Tibial artery (tissue), 4 donors: ENCODE data around the gene ACTL6B.

Experiments used
- DNase-seq, 2 donors: peaks; one replicate each; pipeline ENCODE4 v3.0.0-alpha.2; 2019
- H3K27ac ChIP-seq, 2 donors: fragments of 200-600 bp; sonication (generic) in 1 of 2; 1 replicate in 1 of 2; 2 replicates in 1 of 2; pipeline ENCODE4 v1.5.1; 2018 to 2019; ENCODE audit warnings: mild to moderate bottlenecking in 1 of 2
- H3K27me3 ChIP-seq, 2 donors: fragments of 200-600 bp; sonication (generic) in 1 of 2; one replicate each; pipeline versions ENCODE4 v1.5.1 to v1.6.0; 2016 to 2019
- H3K36me3 ChIP-seq, 3 donors: fragments of 200-600 bp; sonication (generic) in 2 of 3; one replicate each; pipeline ENCODE4 v1.5.1; 2016 to 2019; ENCODE audit warnings: mild to moderate bottlenecking in 2 of 3
- H3K4me1 ChIP-seq, 4 donors: fragments of 200-600 bp; sonication (generic) in 2 of 4; 1 replicate in 3 of 4; 2 replicates in 1 of 4; pipeline ENCODE4 v1.5.1; 2016 to 2019
- H3K4me3 ChIP-seq, 2 donors: fragments of 200-600 bp; sonication (generic) in 1 of 2; 1 replicate in 1 of 2; 2 replicates in 1 of 2; pipeline ENCODE4 v1.5.1; 2018 to 2019; ENCODE audit warnings: mild to moderate bottlenecking in 2 of 2
- H3K9me3 ChIP-seq, 3 donors: fragments of 200-600 bp; sonication (generic) in 1 of 3; one replicate each; pipeline ENCODE4 v1.5.1; 2016 to 2019
- intact Hi-C: fragments of 100-400 bp; cut with DNase I; formaldehyde crosslinking; loops from one replicate; pipeline ENCODE4 v1.15.0; 2023; ENCODE audit warnings: low total_unique reads
- TF ChIP-seq, protein P1 (sequence below), 2 experiments: fragments of 200-600 bp in 1 of 2; fragments of 450-650 bp in 1 of 2; IDR thresholded peaks; one replicate each; pipeline ENCODE4 v1.5.1; 2017 to 2019; ENCODE audit warnings: antibody characterized with exemption in 2 of 2, mild to moderate bottlenecking in 1 of 2, moderate library complexity in 1 of 2

ACTL6B gene

DNA sequence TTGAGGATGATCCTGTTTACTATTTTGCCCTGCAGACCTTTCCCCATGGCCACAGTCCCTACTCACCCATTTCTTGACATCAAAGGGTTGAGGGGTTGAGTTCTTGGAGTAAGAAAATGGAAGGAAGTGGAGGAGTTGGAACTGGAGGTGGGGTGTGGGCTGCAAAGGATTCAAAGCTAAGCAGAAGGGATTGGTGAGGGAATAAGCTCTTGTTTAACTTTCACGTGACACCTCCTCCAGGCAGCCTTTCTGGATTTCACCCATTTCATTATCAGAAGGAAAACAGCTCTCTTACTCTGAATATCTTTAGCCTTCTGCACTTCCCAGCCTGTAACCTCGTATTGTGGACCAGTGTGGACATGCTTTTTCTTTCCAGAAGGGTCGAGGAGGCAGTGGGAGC, 30.2 kb downstream of the ACTL6B start:
- TF ChIP-seq, protein P1, sequence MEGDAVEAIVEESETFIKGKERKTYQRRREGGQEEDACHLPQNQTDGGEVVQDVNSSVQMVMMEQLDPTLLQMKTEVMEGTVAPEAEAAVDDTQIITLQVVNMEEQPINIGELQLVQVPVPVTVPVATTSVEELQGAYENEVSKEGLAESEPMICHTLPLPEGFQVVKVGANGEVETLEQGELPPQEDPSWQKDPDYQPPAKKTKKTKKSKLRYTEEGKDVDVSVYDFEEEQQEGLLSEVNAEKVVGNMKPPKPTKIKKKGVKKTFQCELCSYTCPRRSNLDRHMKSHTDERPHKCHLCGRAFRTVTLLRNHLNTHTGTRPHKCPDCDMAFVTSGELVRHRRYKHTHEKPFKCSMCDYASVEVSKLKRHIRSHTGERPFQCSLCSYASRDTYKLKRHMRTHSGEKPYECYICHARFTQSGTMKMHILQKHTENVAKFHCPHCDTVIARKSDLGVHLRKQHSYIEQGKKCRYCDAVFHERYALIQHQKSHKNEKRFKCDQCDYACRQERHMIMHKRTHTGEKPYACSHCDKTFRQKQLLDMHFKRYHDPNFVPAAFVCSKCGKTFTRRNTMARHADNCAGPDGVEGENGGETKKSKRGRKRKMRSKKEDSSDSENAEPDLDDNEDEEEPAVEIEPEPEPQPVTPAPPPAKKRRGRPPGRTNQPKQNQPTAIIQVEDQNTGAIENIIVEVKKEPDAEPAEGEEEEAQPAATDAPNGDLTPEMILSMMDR (IDR thresholded peaks at IDR 0.05) = no peak
- peaks cover 0 to 7% (median 0%) of the 10 kb centered on the region in 3 donors for H3K36me3 ChIP-seq
- no peak for DNase-seq
- intact Hi-C loops = no loop called here
- H3K27me3 ChIP-seq = peaks cover 0 to 14% of the 10 kb centered on the region in 2 donors
- H3K4me3 ChIP-seq = peak overlapping the region; percentile 28 to 43
- peak overlapping the region in 1 of 2 donors; percentile 9 for H3K27ac ChIP-seq
- H3K4me1 ChIP-seq = peaks cover 0 to 11% (median 9%) of the 10 kb centered on the region in 4 donors
- no peaks in the 10 kb centered on the region for H3K9me3 ChIP-seq

DNA sequence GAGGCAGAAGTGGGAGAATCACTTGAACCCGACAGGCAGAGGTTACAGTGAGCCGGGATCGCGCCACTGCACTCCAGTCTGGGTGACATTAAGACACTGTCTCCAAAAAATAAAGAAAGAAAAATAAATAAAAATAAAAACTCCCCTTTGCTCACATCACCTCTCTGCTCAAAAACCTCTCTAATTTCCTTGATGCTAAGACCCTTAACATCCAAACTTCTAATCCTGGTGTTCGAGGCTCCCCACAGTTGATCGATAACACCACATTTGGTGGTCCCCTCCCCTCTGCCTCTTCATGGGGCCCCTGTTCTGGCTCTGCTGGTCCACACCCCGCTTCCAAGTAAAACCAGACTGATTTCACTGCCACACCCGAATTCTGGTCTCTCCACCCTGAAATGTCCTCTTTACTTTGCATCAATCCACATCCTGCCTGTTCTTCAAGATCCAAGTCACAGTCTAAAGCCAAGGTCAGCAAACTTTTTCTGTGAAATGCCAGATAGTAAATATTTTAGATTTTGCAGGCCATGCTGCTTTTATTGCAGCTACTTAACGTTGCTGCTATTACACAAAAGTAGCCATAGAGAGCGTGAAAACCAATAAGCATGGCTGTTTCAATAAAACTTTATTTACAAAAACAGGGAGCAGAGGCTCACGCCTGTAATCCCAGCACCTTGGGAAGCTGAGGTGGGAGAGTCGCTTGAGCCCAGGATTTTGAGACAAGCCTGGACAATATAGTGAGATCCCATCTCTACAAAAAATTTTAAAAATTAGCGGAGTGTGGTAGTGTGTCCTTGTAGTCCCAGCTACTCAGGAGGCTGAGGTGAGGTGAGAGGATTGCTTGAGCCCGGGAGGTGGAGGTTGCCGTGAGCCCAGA, 32.1 kb downstream of the ACTL6B start:
- intact Hi-C loops = no loop called here

DNA sequence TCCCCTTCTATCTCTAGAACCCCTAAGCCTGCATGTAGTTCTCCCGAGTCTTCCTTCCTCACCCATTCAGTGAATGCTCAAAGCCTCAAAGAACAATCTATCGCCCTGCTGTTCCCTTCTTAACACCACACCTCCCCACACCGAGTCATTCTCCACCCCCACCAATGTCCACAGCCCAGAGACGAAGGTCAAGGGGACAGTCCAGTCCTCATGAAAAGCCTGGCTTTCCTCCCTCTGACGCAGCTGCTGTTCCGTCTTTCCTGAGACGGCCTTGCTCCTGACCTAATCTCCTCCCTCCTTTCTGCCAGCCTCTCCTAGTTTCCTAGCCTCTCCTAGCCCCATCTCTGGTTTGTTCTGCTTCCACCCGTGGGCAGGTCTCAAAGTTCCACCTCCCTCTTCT, 34.7 kb downstream of the ACTL6B start:
- intact Hi-C loops = no loop called here
- H3K4me3 ChIP-seq = no peak overlapping the region
- DNase-seq = no peak

More for the DNA sequence above, 32.1 kb downstream of the ACTL6B start:
- DNase-seq = no peak
- no peak overlapping the region for H3K4me3 ChIP-seq
- peaks cover 0 to 11% (median 9%) of the 10 kb centered on the region in 4 donors for H3K4me1 ChIP-seq
- no peaks in the 10 kb centered on the region for H3K9me3 ChIP-seq
- H3K27me3 ChIP-seq = peaks cover 0 to 14% of the 10 kb centered on the region in 2 donors
- H3K36me3 ChIP-seq = peaks cover 0 to 21% (median 0%) of the 10 kb centered on the region in 3 donors
- H3K27ac ChIP-seq = no peak overlapping the region
- TF ChIP-seq, protein P1 (IDR thresholded peaks at IDR 0.05) = no peak

DNA sequence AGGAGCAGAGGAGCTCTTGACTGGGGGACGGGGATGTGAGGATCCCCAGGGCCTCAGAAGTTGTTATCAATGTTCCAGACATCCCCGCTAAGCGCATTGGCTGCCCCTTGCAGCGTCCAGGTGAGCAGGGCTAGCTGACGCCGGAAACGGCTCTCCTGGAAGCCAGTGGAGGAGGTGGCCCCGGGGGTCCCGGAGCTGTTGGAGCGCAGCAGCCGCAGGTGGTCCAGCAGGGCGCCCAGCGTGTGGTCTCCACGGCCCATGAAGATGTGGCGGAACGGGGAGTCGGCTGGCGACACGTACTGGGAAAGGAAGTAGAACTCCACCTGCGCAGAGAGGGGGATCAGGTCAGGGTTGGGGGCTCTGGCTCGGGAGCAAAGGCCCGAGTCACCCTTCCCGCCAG, 35.4 kb downstream of the ACTL6B start:
- H3K36me3 ChIP-seq = peaks cover 0 to 27% (median 0%) of the 10 kb centered on the region in 3 donors
- no peak overlapping the region for H3K27ac ChIP-seq
- H3K4me1 ChIP-seq = no peaks in the 10 kb centered on the region
- H3K9me3 ChIP-seq = no peaks in the 10 kb centered on the region
- intact Hi-C loops = no loop called here
- H3K4me3 ChIP-seq = no peak overlapping the region
- TF ChIP-seq, protein P1 (IDR thresholded peaks at IDR 0.05) = no peak
- no peaks in the 10 kb centered on the region for H3K27me3 ChIP-seq
- no peak for DNase-seq

More for the DNA sequence above, 34.7 kb downstream of the ACTL6B start:
- Histone ChIP-seq H3K36me3 (peaks cover 0 to 23% (median 0%) of the 10 kb centered on the region in 3 donors), H3K27ac (no peak overlapping the region), H3K9me3 (no peaks in the 10 kb centered on the region), H3K4me1 (peaks cover 0 to 4% (median 4%) of the 10 kb centered on the region in 4 donors), H3K27me3 (no peaks in the 10 kb centered on the region)
- TF ChIP-seq, protein P1 (IDR thresholded peaks at IDR 0.05) = no peak

DNA sequence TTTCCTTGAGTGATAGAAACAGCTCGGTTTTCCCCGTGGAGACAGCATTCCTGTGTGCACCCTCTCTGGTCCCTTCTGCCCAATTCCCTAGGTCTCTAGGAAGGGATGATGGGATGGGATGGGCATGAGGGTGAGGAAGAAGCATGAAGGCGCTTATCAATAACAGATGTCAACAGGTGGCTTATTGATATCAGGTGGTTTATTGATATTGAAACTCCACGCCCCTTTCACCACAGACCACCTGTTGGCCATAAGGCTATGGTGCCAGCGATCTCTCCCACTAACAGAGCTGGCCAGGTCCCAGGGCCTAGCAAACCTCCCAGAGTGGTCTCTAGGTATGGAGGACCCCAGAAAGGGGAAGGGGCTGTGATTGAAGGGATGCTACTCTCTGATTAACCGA, 36.0 kb downstream of the ACTL6B start:
- intact Hi-C loops = no loop called here
- H3K4me3 ChIP-seq = no peak overlapping the region
- H3K27ac ChIP-seq = no peak overlapping the region
- peaks cover 0 to 29% (median 1%) of the 10 kb centered on the region in 3 donors for H3K36me3 ChIP-seq
- no peaks in the 10 kb centered on the region for H3K27me3 ChIP-seq
- TF ChIP-seq, protein P1 (IDR thresholded peaks at IDR 0.05) = no peak
- no peak for DNase-seq
- H3K9me3 ChIP-seq = no peaks in the 10 kb centered on the region
- no peaks in the 10 kb centered on the region for H3K4me1 ChIP-seq
